HepG2 (cell line): ENCODE measurements around the gene LRRC27. TPM values are rescaled to one million over a fixed set of nuclear protein-coding genes. Genes with fewer than 3 reads are reported as not detected.

Experiments
- ATAC-seq: fragments of 200-7000 bp; cut with Tn5 transposase; 3 replicates; pipeline ENCODE4 v1.9.1; 2020; ENCODE audit warnings: mild to moderate bottlenecking, moderate library complexity
- BruUV-seq: library from RNA; stranded (reverse); fragments of 400-500 nt; replicated peaks from 2 replicates; lab custom pipeline; 2021; lab: Mats Ljungman, UMichigan
- CTCF ChIA-PET: fragments of 300-600 bp; formaldehyde crosslinking; extraction: SDS; loops from one replicate; lab custom pipeline; 2021; ENCODE audit warnings: low total read pairs, inconsistent platforms, low intra/inter-chr PET ratio; lab: Yijun Ruan, JAX
- POLR2A ChIA-PET: fragments of 350-600 bp; sonication (Branson Sonifier 250); formaldehyde crosslinking; loops from one replicate; lab custom pipeline; 2020; ENCODE audit warnings: antibody characterized with exemption, inconsistent platforms; lab: Yijun Ruan, JAX
- DNase-seq: peaks from one replicate; pipeline ENCODE4 v3.0.0-alpha.2; 2015; ENCODE audit warnings: low spot score
- FAIRE-seq: peaks from 3 replicates; lab custom pipeline; 2011; peaks lifted over from hg19 to GRCh38; lab: Jason Lieb, UNC
- H2AFZ ChIP-seq: one replicate; pipeline ENCODE4 v1.6.1; 2011; ENCODE audit warnings: low read length, inconsistent platforms
- H3K27ac ChIP-seq: fragments of 300-600 bp; 3 replicates; pipeline ENCODE4 v1.8.0; 2011; ENCODE audit warnings: mixed run types, mild to moderate bottlenecking, mixed read lengths, low read length, inconsistent platforms; ENCODE audit not compliant: insufficient read depth; ENCODE audit errors: extremely low read length
- H3K27me3 ChIP-seq, 2 experiments: fragments of 200-600 bp in 1 of 2; 2 replicates in 1 of 2; 3 replicates in 1 of 2; pipeline versions ENCODE4 v1.6.0 to v1.8.0; 2011; ENCODE audit warnings: low read length in 2 of 2, mild to moderate bottlenecking in 2 of 2, moderate library complexity in 2 of 2, inconsistent platforms in 1 of 2; ENCODE audit not compliant: insufficient read depth in 2 of 2, control insufficient read depth in 1 of 2
- H3K36me3 ChIP-seq, 2 experiments: fragments of 200-600 bp in 1 of 2; replicated peaks in 1 of 2; 2 replicates in 1 of 2; 3 replicates in 1 of 2; pipeline versions ENCODE4 v1.5.1 to v1.8.0; 2011; ENCODE audit warnings: low read length in 2 of 2, inconsistent platforms in 1 of 2; ENCODE audit not compliant: insufficient read depth in 2 of 2, control insufficient read depth in 1 of 2
- H3K4me1 ChIP-seq: 2 replicates; pipeline ENCODE4 v1.5.1; 2012; ENCODE audit warnings: low read length, inconsistent platforms; ENCODE audit not compliant: insufficient read depth
- H3K4me2 ChIP-seq: 2 replicates; pipeline ENCODE4 v1.6.0; 2011; ENCODE audit warnings: low read depth, low read length, inconsistent platforms
- H3K4me3 ChIP-seq, 3 experiments: fragments of 200-600 bp in 1 of 3; sonication (generic), shearing (Covaris generic) in 1 of 3; replicated peaks in 1 of 3; 2 replicates each; pipeline ENCODE4 v1.5.1; 2011 to 2016; ENCODE audit warnings: low read length in 3 of 3, inconsistent platforms in 2 of 3, low read depth in 2 of 3, mild to moderate bottlenecking in 2 of 3, control low read depth in 1 of 3, mixed read lengths in 1 of 3; ENCODE audit not compliant: insufficient read depth in 1 of 3
- H3K79me2 ChIP-seq: one replicate; pipeline ENCODE4 v1.6.1; 2011; ENCODE audit warnings: low read length, inconsistent platforms; ENCODE audit not compliant: insufficient read depth
- H3K9ac ChIP-seq: 2 replicates; pipeline ENCODE4 v1.6.0; 2011; ENCODE audit warnings: mild to moderate bottlenecking, low read depth, low read length, inconsistent platforms; ENCODE audit not compliant: insufficient read depth
- H3K9me3 ChIP-seq: 2 replicates; pipeline ENCODE4 v1.5.1; 2012; ENCODE audit warnings: mild to moderate bottlenecking, low read length
- H4K20me1 ChIP-seq: 2 replicates; pipeline ENCODE4 v1.6.0; 2011; ENCODE audit warnings: inconsistent platforms, mild to moderate bottlenecking, low read length, moderate library complexity; ENCODE audit not compliant: insufficient read depth
- ARNT ChIP-seq: fragments of 450-650 bp; IDR thresholded peaks from 2 replicates; pipeline ENCODE4 v1.6.1; 2017
- DNMT3B ChIP-seq: conservative IDR thresholded peaks from 2 replicates; pipeline ENCODE4 v1.6.1; 2016; ENCODE audit warnings: missing biosample characterization, control low read depth
- FOXP1 ChIP-seq, 2 experiments: fragments of 450-650 bp in 1 of 2; IDR thresholded peaks; 2 replicates each; pipeline ENCODE4 v1.6.1; 2017 to 2018; ENCODE audit warnings: antibody characterized with exemption in 1 of 2
- HNRNPLL ChIP-seq: fragments of 200-400 bp; formaldehyde crosslinking; IDR thresholded peaks from 2 replicates; pipeline ENCODE4 v1.6.1; 2017; ENCODE audit warnings: mild to moderate bottlenecking, low read depth, low read length; ENCODE audit not compliant: poor library complexity, severe bottlenecking
- PHB2 ChIP-seq: fragments of 450-650 bp; IDR thresholded peaks from 2 replicates; pipeline ENCODE4 v1.6.1; 2018; ENCODE audit not compliant: partially characterized antibody
- REXO4 ChIP-seq: sonication (generic); formaldehyde crosslinking; IDR thresholded peaks from 2 replicates; pipeline ENCODE4 v1.8.0; 2022; ENCODE audit warnings: missing genetic modification reagents, mild to moderate bottlenecking, borderline replicate concordance
- RORA ChIP-seq: sonication (generic); formaldehyde crosslinking; IDR thresholded peaks from 2 replicates; pipeline ENCODE4 v1.5.0; 2020; ENCODE audit warnings: mild to moderate bottlenecking, missing genetic modification reagents, moderate library complexity
- SRY ChIP-seq: sonication (generic); formaldehyde crosslinking; IDR thresholded peaks from 2 replicates; pipeline ENCODE4 v1.8.0; 2022; ENCODE audit warnings: mild to moderate bottlenecking, missing genetic modification reagents
- SUZ12 ChIP-seq: fragments of 150-350 bp; IDR thresholded peaks from 2 replicates; pipeline ENCODE4 v1.6.1; 2014; ENCODE audit warnings: low read depth, low read length
- ZEB1 ChIP-seq: IDR thresholded peaks from 2 replicates; pipeline ENCODE4 v1.6.1; 2012; ENCODE audit warnings: mild to moderate bottlenecking, low read depth, inconsistent platforms; ENCODE audit not compliant: insufficient replicate concordance
- ZFP91 ChIP-seq: sonication (generic); formaldehyde crosslinking; IDR thresholded peaks from 2 replicates; pipeline ENCODE4 v1.9.0; 2022; ENCODE audit warnings: missing genetic modification reagents, mild to moderate bottlenecking, borderline replicate concordance
- ZNF256 ChIP-seq: sonication (generic); formaldehyde crosslinking; conservative IDR thresholded peaks from 2 replicates; pipeline ENCODE4 v1.4.0; 2020; ENCODE audit warnings: missing genetic modification reagents
- ZNF546 ChIP-seq: sonication (generic); formaldehyde crosslinking; conservative IDR thresholded peaks from 2 replicates; pipeline ENCODE4 v1.8.1; 2023; ENCODE audit warnings: mild to moderate bottlenecking, missing genetic modification reagents
- ZNF576 ChIP-seq: sonication (generic); formaldehyde crosslinking; IDR thresholded peaks from 2 replicates; pipeline ENCODE4 v1.4.0; 2020; ENCODE audit warnings: mild to moderate bottlenecking, missing genetic modification reagents
- WGBS: methylation state at CpG from one replicate; pipeline ENCODE4 v1.1.6; 2017; ENCODE audit warnings: low lambda C conversion rate; 5-methylcytosine and 5-hydroxymethylcytosine counted together
- in situ Hi-C: cut with HindIII; loops from 2 replicates; pipeline ENCODE4 v1.10.0; 2017; ENCODE audit warnings: low pct_unique_long_range_greater_than_20kb; ENCODE audit not compliant: extremely low pct_ligation_motif_present
- intact Hi-C: fragments of 100-400 bp; cut with micrococcal nuclease; formaldehyde crosslinking; loops from one replicate; pipeline ENCODE4 v1.10.0; 2022; ENCODE audit not compliant: unreplicated experiment
- polyA plus RNA-seq, 8 experiments: library from polyadenylated mRNA; depleted of rRNA in 3 of 8; stranded (reverse) in 7 of 8; unstranded in 1 of 8; fragments of >200 nt; fragmentation: Illumina TruSeq in 4 of 8; extraction: Trizol in 4 of 8; gene quantifications; 2 replicates each; pipeline versions ENCODE4 v1.2.1 to v1.2.3, GENCODE V29; 2011 to 2016; ENCODE audit warnings: low read depth in 4 of 8, missing spikeins in 1 of 8, mixed read lengths in 1 of 8; ENCODE audit not compliant: insufficient read depth in 1 of 8
- total RNA-seq, 5 experiments: library from RNA; depleted of rRNA; stranded (reverse); fragments of >200 nt; fragmentation: Illumina TruSeq; extraction: Trizol; gene quantifications; 2 replicates each; pipeline ENCODE4 v1.2.3, GENCODE V29; 2016; ENCODE audit warnings: low read depth in 1 of 5
- TF ChIP-seq, protein P1 (sequence below): sonication (generic); formaldehyde crosslinking; IDR thresholded peaks from 2 replicates; pipeline ENCODE4 v1.5.0; 2020; ENCODE audit warnings: missing genetic modification reagents
- TF ChIP-seq, protein P2 (sequence below): sonication (generic); formaldehyde crosslinking; IDR thresholded peaks from 2 replicates; pipeline ENCODE4 v1.5.0; 2020; ENCODE audit warnings: missing genetic modification reagents, mild to moderate bottlenecking, borderline replicate concordance

The LRRC27 gene
- total and polyA plus RNA-seq, 2 of the 13 experiments (the other 11 are each of a cell fraction or from before 2014, with no cell fraction given): 4.2 to 4.6 TPM

DNA sequence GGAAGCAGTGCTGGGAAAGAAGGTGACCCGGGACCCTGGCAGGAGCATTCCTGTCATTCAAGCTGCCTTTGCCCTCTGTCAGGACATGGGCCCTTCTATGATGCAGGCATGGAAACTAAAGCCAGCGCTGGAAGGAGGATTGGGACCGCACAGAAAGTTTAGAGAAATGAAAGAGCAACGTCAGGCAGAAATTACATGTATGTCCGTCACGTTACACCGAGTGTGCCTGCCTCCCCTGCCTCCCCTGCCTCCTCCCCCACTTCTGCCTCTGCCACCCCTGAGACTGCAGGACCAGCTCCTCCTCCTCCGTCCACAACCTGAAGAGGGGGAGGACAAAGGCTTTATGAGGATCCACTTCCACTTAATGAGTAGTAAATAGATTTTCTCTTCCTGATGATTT lies 51.1 kb downstream of the LRRC27 start (continued):
- TF ChIP-seq PHB2 (no peak), RORA (CRISPR knock-in tag) (no peak), HNRNPLL (no peak), ARNT (no peak), ZNF256 (no peak), SRY (no peak), ZEB1 (no peak), REXO4 (CRISPR knock-in tag) (no peak), SUZ12 (no peak)
- TF ChIP-seq, protein P1, sequence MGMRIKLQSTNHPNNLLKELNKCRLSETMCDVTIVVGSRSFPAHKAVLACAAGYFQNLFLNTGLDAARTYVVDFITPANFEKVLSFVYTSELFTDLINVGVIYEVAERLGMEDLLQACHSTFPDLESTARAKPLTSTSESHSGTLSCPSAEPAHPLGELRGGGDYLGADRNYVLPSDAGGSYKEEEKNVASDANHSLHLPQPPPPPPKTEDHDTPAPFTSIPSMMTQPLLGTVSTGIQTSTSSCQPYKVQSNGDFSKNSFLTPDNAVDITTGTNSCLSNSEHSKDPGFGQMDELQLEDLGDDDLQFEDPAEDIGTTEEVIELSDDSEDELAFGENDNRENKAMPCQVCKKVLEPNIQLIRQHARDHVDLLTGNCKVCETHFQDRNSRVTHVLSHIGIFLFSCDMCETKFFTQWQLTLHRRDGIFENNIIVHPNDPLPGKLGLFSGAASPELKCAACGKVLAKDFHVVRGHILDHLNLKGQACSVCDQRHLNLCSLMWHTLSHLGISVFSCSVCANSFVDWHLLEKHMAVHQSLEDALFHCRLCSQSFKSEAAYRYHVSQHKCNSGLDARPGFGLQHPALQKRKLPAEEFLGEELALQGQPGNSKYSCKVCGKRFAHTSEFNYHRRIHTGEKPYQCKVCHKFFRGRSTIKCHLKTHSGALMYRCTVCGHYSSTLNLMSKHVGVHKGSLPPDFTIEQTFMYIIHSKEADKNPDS: no peak
- TF ChIP-seq, protein P2, sequence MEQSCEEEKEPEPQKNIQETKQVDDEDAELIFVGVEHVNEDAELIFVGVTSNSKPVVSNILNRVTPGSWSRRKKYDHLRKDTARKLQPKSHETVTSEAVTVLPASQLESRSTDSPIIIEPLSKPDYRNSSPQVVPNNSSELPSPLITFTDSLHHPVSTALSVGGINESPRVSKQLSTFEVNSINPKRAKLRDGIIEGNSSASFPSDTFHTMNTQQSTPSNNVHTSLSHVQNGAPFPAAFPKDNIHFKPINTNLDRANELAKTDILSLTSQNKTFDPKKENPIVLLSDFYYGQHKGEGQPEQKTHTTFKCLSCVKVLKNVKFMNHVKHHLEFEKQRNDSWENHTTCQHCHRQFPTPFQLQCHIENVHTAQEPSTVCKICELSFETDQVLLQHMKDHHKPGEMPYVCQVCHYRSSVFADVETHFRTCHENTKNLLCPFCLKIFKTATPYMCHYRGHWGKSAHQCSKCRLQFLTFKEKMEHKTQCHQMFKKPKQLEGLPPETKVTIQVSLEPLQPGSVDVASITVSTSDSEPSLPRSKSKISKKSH (CRISPR knock-in tag): no peak
- TF ChIP-seq, all 625 proteins: peak for 0

GRCh38 chr10:132383751-132384196 lies 51.8 kb downstream of the LRRC27 start:
- Histone ChIP-seq H3K4me2 (peak overlapping the region; percentile 60), H3K36me3 (no peaks in the 10 kb centered on the region), H3K9me3 (no peaks in the 10 kb centered on the region), H3K27ac (no peak overlapping the region), H3K4me1 (peaks cover 44% of the 10 kb centered on the region), H2AFZ (no peak overlapping the region), H3K4me3 (peak overlapping the region in 1 of 3 experiments; percentile 30; a peak in 1 of 6 replicates), H3K9ac (no peak overlapping the region), H3K27me3 (peaks cover 3 to 32% of the 10 kb centered on the region in 2 experiments; a peak in 2 of 5 replicates), H4K20me1 (no peaks in the 10 kb centered on the region), H3K79me2 (no peaks in the 10 kb centered on the region)
- BruUV-seq: no TSS peak
- intact Hi-C loops (no loop called here), in situ Hi-C loops (loop anchor here (10.0 kb wide), 1 partner anchor 251 kb away; no protein-coding TSS in a partner anchor)
- WGBS: 35% methylated on average over 2 of the region's 13 CpGs
- ChIA-PET POLR2A (no interaction called here), CTCF (no interaction called here)
- ATAC-seq (peak; percentile 46), FAIRE-seq (no peak), DNase-seq (no peak)
- TF ChIP-seq FOXP1 (IDR thresholded peaks at IDR 0.05) (no peak), FOXP1 (CRISPR knock-in tag; IDR thresholded peaks at IDR 0.05) (no peak), ZFP91 (CRISPR knock-in tag) (0 out of 2 replicates have a peak, but pooled peaks have one; percentile 17), ZNF546 (no peak), ZNF576 (CRISPR knock-in tag) (no peak), DNMT3B (CRISPR knock-in tag) (no peak)
